Esophagus muscularis mucosa (tissue), 4 donors: Measurements from ENCODE around the gene WEE1. TPM values are rescaled to one million over a fixed set of nuclear protein-coding genes. Genes with fewer than 3 reads are reported as not detected.

Experiments used
- DNase-seq: peaks from one replicate; pipeline ENCODE4 v3.0.0-alpha.2; 2017; ENCODE audit errors: extremely low spot score
- H3K27ac ChIP-seq, 4 donors: fragments of 200-600 bp; sonication (generic); replicated peaks in 1 of 4; 1 replicate in 3 of 4; 2 replicates in 1 of 4; pipeline ENCODE4 v1.5.1; 2016 to 2019; ENCODE audit warnings: mild to moderate bottlenecking in 1 of 4
- H3K27me3 ChIP-seq, 4 donors: fragments of 200-600 bp; sonication (generic); one replicate each; pipeline versions ENCODE4 v1.5.1 to v1.6.0; 2016 to 2019
- H3K36me3 ChIP-seq, 4 donors: fragments of 200-600 bp; sonication (generic); one replicate each; pipeline ENCODE4 v1.5.1; 2016 to 2019
- H3K4me1 ChIP-seq, 4 donors: fragments of 200-600 bp; sonication (generic); one replicate each; pipeline ENCODE4 v1.5.1; 2016 to 2019
- H3K4me3 ChIP-seq, 4 donors: fragments of 200-600 bp; sonication (generic); 1 replicate in 2 of 4; 2 replicates in 2 of 4; pipeline ENCODE4 v1.5.1; 2016 to 2019; ENCODE audit warnings: mild to moderate bottlenecking in 4 of 4, moderate library complexity in 1 of 4
- H3K9me3 ChIP-seq, 4 donors: fragments of 200-600 bp; sonication (generic); 1 replicate in 3 of 4; 2 replicates in 1 of 4; pipeline ENCODE4 v1.5.1; 2016 to 2019
- CTCF ChIP-seq, 3 experiments: fragments of 200-600 bp in 2 of 3; fragments of 450-650 bp in 1 of 3; sonication (generic) in 2 of 3; IDR thresholded peaks; one replicate each; pipeline ENCODE4 v1.5.1; 2017 to 2019; ENCODE audit warnings: antibody characterized with exemption in 3 of 3, mild to moderate bottlenecking in 2 of 3, moderate library complexity in 1 of 3
- EP300 ChIP-seq: sonication (generic); formaldehyde crosslinking; IDR thresholded peaks from one replicate; pipeline ENCODE4 v1.6.1; 2017; ENCODE audit warnings: antibody characterized with exemption
- POLR2A ChIP-seq: fragments of 450-650 bp; IDR thresholded peaks from one replicate; pipeline ENCODE4 v1.6.1; 2017; ENCODE audit warnings: antibody characterized with exemption, moderate library complexity, mild to moderate bottlenecking, low read depth
- POLR2AphosphoS5 ChIP-seq, 2 donors: sonication (generic); formaldehyde crosslinking; IDR thresholded peaks; one replicate each; pipeline ENCODE4 v1.6.1; 2017; ENCODE audit warnings: antibody characterized with exemption in 2 of 2
- whole genome bisulfite sequencing: methylation state at CpG from one replicate; pipeline ENCODE4 v1.1.5; 2018; 5-methylcytosine and 5-hydroxymethylcytosine counted together
- intact Hi-C: fragments of 100-400 bp; cut with DNase I; formaldehyde crosslinking; loops from one replicate; pipeline ENCODE4 v1.15.1; 2023
- total RNA-seq, 4 donors: library from RNA; depleted of rRNA; stranded (reverse); fragments of >200 nt; gene quantifications; one replicate each; pipeline versions ENCODE4 v1.1.0 to v1.2.1, GENCODE V29; 2016

The WEE1 gene
- total RNA-seq, 4 donors from 2014 or later, result 34.5 to 55.6 (median 41.6) TPM

GRCh38 chr11:9613118-9613829 is 39.8 kb downstream of the WEE1 start:
- under 1% methylated on average over 25 of the region's 35 CpGs for WGBS
- TF ChIP-seq POLR2A (no peak), POLR2AphosphoS5 (IDR thresholded peaks at IDR 0.05) (peak; percentile 90 to 93), EP300 (no peak), CTCF (IDR thresholded peaks at IDR 0.05) (peak in 2 of 3 experiments; percentile 96 to 99)
- intact Hi-C loops, result loop anchor here (5.0 kb wide), 3 partner anchors 36 to 76 kb away; partner anchors contain the start of gene SWAP70

GRCh38 chr11:9613830-9614762 is 40.6 kb downstream of the WEE1 start:
- peak; percentile 94 for DNase-seq
- Histone ChIP-seq H3K9me3 (no peaks in the 10 kb centered on the region), H3K27me3 (no peaks in the 10 kb centered on the region), H3K4me1 (peaks cover 17 to 35% (median 32%) of the 10 kb centered on the region in 4 donors), H3K36me3 (no peaks in the 10 kb centered on the region), H3K27ac (peak overlapping the region; percentile 92 to 99 (median 96)), H3K4me3 (peak overlapping the region; percentile 51 to 63 (median 61))
- 7% methylated on average over 25 of the region's 54 CpGs for WGBS
- intact Hi-C loops, result loop anchor here (2.0 to 5.0 kb wide), 4 partner anchors 37 to 135 kb away; partner anchors contain the start of gene SWAP70
- peak; percentile 78 to 83 for TF ChIP-seq POLR2AphosphoS5 (IDR thresholded peaks at IDR 0.05)
- no peak for TF ChIP-seq EP300
- peak; percentile 81 to 93 (median 86) for TF ChIP-seq CTCF (IDR thresholded peaks at IDR 0.05)
- TF ChIP-seq POLR2A, result no peak

More at GRCh38 chr11:9613118-9613829, 39.8 kb downstream of the WEE1 start:
- peak overlapping the region; percentile 92 to 99 (median 96) for H3K27ac ChIP-seq
- peaks cover 17 to 35% (median 32%) of the 10 kb centered on the region in 4 donors for H3K4me1 ChIP-seq
- H3K36me3 ChIP-seq, result no peaks in the 10 kb centered on the region
- H3K9me3 ChIP-seq, result no peaks in the 10 kb centered on the region
- H3K4me3 ChIP-seq, result peak overlapping the region; percentile 51 to 63 (median 61)
- no peaks in the 10 kb centered on the region for H3K27me3 ChIP-seq
- DNase-seq, result peak; percentile 99

GRCh38 chr11:9615031-9615451 is 41.6 kb downstream of the WEE1 start:
- Histone ChIP-seq H3K27ac (peak overlapping the region; percentile 92 to 99 (median 96)), H3K9me3 (no peaks in the 10 kb centered on the region), H3K4me3 (no peak overlapping the region), H3K36me3 (no peaks in the 10 kb centered on the region), H3K27me3 (no peaks in the 10 kb centered on the region), H3K4me1 (peaks cover 17 to 35% (median 32%) of the 10 kb centered on the region in 4 donors)
- TF ChIP-seq POLR2AphosphoS5 (IDR thresholded peaks at IDR 0.05) (no peak), EP300 (no peak), POLR2A (no peak), CTCF (IDR thresholded peaks at IDR 0.05) (no peak)
- intact Hi-C loops, result loop anchor here (2.0 to 5.0 kb wide), 2 partner anchors 112 to 134 kb away; no protein-coding TSS in a partner anchor
- DNase-seq, result no peak
- WGBS, result 77% methylated on average over 2 of the region's 2 CpGs

GRCh38 chr11:9616042-9616675 is 42.7 kb downstream of the WEE1 start:
- 49% methylated on average over 2 of the region's 2 CpGs for WGBS
- Histone ChIP-seq H3K4me3 (no peak overlapping the region), H3K9me3 (no peaks in the 10 kb centered on the region), H3K27ac (no peak overlapping the region), H3K4me1 (peaks cover 17 to 35% (median 32%) of the 10 kb centered on the region in 4 donors), H3K27me3 (no peaks in the 10 kb centered on the region), H3K36me3 (no peaks in the 10 kb centered on the region)
- TF ChIP-seq CTCF (IDR thresholded peaks at IDR 0.05) (no peak), EP300 (no peak), POLR2AphosphoS5 (IDR thresholded peaks at IDR 0.05) (no peak), POLR2A (no peak)
- DNase-seq, result no peak
- intact Hi-C loops, result loop anchor here (5.0 kb wide), 1 partner anchor 111 kb away; no protein-coding TSS in a partner anchor
